ENCODE measurements around the gene NT5DC4. TPM values are rescaled to one million over a fixed set of nuclear protein-coding genes. Genes with fewer than 3 reads are reported as not detected.

NT5DC4 gene
- total and polyA plus RNA-seq, 2 of the 8 experiments (the other 6 are each of a cell fraction or from before 2014, with no cell fraction given): not detected

- no peaks in the 10 kb centered on the region for H3K36me3 ChIP-seq (ENCODE audit: control insufficient read depth in 2 of 4, insufficient read depth in 4 of 4, low read length in 3 of 4)
- no peak overlapping the region for H3K14ac ChIP-seq (ENCODE audit: insufficient read length)
- H3K56ac ChIP-seq (replicated peaks; ENCODE audit: insufficient read length, low read depth, low read length): no peak overlapping the region
- H3K4me2 ChIP-seq (ENCODE audit: insufficient read depth in 1 of 2, low read depth in 2 of 2, low read length in 2 of 2): no peak overlapping the region
- no peaks in the 10 kb centered on the region for H3K79me1 ChIP-seq (ENCODE audit: low read depth, low read length)
- H4K91ac ChIP-seq (replicated peaks; ENCODE audit: insufficient read length, low read length): no peak overlapping the region
- no peak overlapping the region for H2BK5ac ChIP-seq (ENCODE audit: low read depth, low read length)
- H4K8ac ChIP-seq (ENCODE audit: extremely low read depth, insufficient read depth, low read length): no peak overlapping the region
- DNase-seq (ENCODE audit: low read depth in 1 of 2, low spot score in 2 of 2): no peak
- no peaks in the 10 kb centered on the region for H3K79me2 ChIP-seq (ENCODE audit: control insufficient read depth in 1 of 2, insufficient read depth in 2 of 2, low read length in 2 of 2)
- H2BK15ac ChIP-seq (ENCODE audit: low read length): no peak overlapping the region
- CTCF ChIA-PET (ENCODE audit: partially characterized antibody): interaction anchor here (0.6 to 10.5 kb wide), 38 partner anchors 14 to 232 kb away, joined by 3 to 185 read pairs (median 8); partner anchors contain the start of genes CHCHD5 and SLC20A1
- H3K9me3 ChIP-seq (ENCODE audit: insufficient read depth in 2 of 2, low read depth in 1 of 2, low read length in 1 of 2): no peaks in the 10 kb centered on the region
- no peak overlapping the region for H3K4ac ChIP-seq (replicated peaks; ENCODE audit: insufficient read length, low read depth, low read length)
- H2AFZ ChIP-seq (ENCODE audit: low read length): no peak overlapping the region
- H4K5ac ChIP-seq (ENCODE audit: insufficient read length, low read depth, low read length): no peak overlapping the region
- H3K23me2 ChIP-seq (ENCODE audit: low read depth, low read length): no peaks in the 10 kb centered on the region
- H3K27me3 ChIP-seq (replicated peaks in 1 of 4; ENCODE audit: control insufficient read depth in 3 of 4, extremely low read depth in 1 of 4, insufficient read depth in 3 of 4, low read length in 3 of 4): no peaks in the 10 kb centered on the region
- H3K9ac ChIP-seq (replicated peaks in 1 of 4; ENCODE audit: extremely low read depth in 1 of 4, low read depth in 3 of 4, low read length in 3 of 4): no peak overlapping the region
- H3K4me3 ChIP-seq (ENCODE audit: extremely low read depth in 1 of 4, insufficient read depth in 2 of 4, low read depth in 3 of 4, low read length in 4 of 4): no peak overlapping the region
- no peak overlapping the region for H2AK5ac ChIP-seq (ENCODE audit: low read depth, low read length)
- FAIRE-seq: no peak
- no peak overlapping the region for H2BK12ac ChIP-seq (ENCODE audit: low read depth, low read length)
- no peak overlapping the region for H3K23ac ChIP-seq (ENCODE audit: insufficient read length)
- no peak overlapping the region for H2BK120ac ChIP-seq (replicated peaks; ENCODE audit: low read depth, low read length)
- 87% methylated on average over 18 of the region's 19 CpGs; no CpG with 5 or more reads in 1 of the 2 experiments for WGBS, 2 experiments (ENCODE audit: extremely low coverage in 1 of 2, insufficient coverage in 1 of 2, insufficient read length in 1 of 2, insufficient replicate concordance in 2 of 2, low coverage in 1 of 2, low lambda C conversion rate in 2 of 2, missing lambda C conversion rate in 1 of 2)
- no peak overlapping the region for H3K18ac ChIP-seq (ENCODE audit: extremely low read depth, low read length)
- no peak overlapping the region for H2BK20ac ChIP-seq (ENCODE audit: low read length)
- H3K4me1 ChIP-seq (replicated peaks in 1 of 4; ENCODE audit: control insufficient read depth in 3 of 4, insufficient read depth in 4 of 4, low read length in 3 of 4): no peaks in the 10 kb centered on the region; a peak in 2 of 7 replicates
- no peak overlapping the region for H3K27ac ChIP-seq (ENCODE audit: low read depth, low read length)
- POLR2A ChIA-PET (ENCODE audit: partially characterized antibody): interaction anchor here (1.0 to 1.4 kb wide), 4 partner anchors 11 to 142 kb away, joined by 3 to 4 read pairs (median 4); no protein-coding TSS in a partner anchor
- H4K20me1 ChIP-seq (replicated peaks in 1 of 2; ENCODE audit: control insufficient read depth in 1 of 2, insufficient read depth in 2 of 2, low read length in 2 of 2): no peaks in the 10 kb centered on the region
- no peak for TF ChIP-seq KDM1A (IDR thresholded peaks at IDR 0.05; ENCODE audit: borderline replicate concordance, low read length)
- TF ChIP-seq BACH1 (IDR thresholded peaks at IDR 0.05; ENCODE audit: low read length): no peak
- no peak for TF ChIP-seq SRF (IDR thresholded peaks at IDR 0.05; ENCODE audit: low read depth, low read length)
- TF ChIP-seq HDAC2 (IDR thresholded peaks at IDR 0.05; ENCODE audit: borderline replicate concordance in 1 of 2, low read depth in 2 of 2, low read length in 2 of 2): no peak
- TF ChIP-seq GTF2F1 (IDR thresholded peaks at IDR 0.05; ENCODE audit: borderline replicate concordance, low read depth, low read length): no peak
- TF ChIP-seq RBBP5 (IDR thresholded peaks at IDR 0.05; ENCODE audit: borderline replicate concordance, low read depth, low read length): no peak
- no peak for TF ChIP-seq JUND (IDR thresholded peaks at IDR 0.05; ENCODE audit: low read length)
- TF ChIP-seq CBX8 (IDR thresholded peaks at IDR 0.05; ENCODE audit: borderline replicate concordance, low read depth, low read length): no peak
- no peak for TF ChIP-seq EP300 (IDR thresholded peaks at IDR 0.05; ENCODE audit: borderline replicate concordance in 1 of 2, low read depth in 2 of 2, low read length in 2 of 2)
- TF ChIP-seq HDAC6 (IDR thresholded peaks at IDR 0.05; ENCODE audit: low read depth, low read length): no peak
- no peak for TF ChIP-seq CREB1 (IDR thresholded peaks at IDR 0.05)
- TF ChIP-seq ATF3 (IDR thresholded peaks at IDR 0.05; ENCODE audit: insufficient read depth, low read depth, low read length): no peak
These were observed 6.6 kb downstream of the NT5DC4 start for GRCh38 chr2:112727276-112728028.

Measured in H1 (cell line).